ENCODE results near the gene INPP5D. TPM values are rescaled to one million over a fixed set of nuclear protein-coding genes. Genes with fewer than 3 reads are reported as not detected.
A peak's percentile ranks its signal among the peaks of the same experiment; 100 is the strongest.

INPP5D gene
- total and polyA plus RNA-seq, 5 donors from 2014 or later = 56.9 to 278 (median 69.9) TPM

DNA sequence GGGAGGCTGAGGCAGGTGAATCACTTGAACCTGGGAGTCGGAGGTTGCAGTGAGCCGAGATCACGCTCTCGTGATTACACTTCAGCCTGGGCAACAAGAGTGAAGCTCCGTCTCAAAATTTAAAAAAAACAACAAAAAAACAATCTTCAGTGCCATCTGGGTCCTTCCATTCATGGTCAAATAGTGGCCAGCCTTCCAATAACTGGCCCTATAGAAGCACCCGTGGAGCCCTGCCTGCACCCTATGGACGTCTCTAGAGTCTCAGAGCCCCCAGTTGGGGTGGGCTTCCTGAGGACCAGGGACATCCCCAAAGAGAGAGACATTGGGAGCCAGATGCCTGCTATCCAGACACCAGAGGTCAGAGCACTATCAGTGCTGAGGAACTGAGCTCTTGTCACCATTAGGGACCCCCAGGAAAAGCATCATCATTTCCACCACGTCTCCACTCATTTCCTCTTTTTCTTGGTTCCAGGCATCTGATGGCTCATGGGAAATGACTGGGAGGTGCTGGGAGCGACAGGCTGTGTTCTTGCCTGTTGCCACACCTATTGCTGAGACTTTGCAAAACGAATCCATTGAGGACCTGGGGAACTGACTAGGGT is 18.3 kb upstream of the INPP5D start:
- Histone ChIP-seq H3K27me3 (ENCODE audit: control insufficient read depth, insufficient read depth, low read length) (peaks cover 3% of the 10 kb centered on the region), H3K4me1 (ENCODE audit: control insufficient read depth, insufficient read depth, low read length, poor library complexity, severe bottlenecking) (no peaks in the 10 kb centered on the region), H3K4me3 (ENCODE audit: low read depth, low read length) (no peak overlapping the region), H3K9me3 (ENCODE audit: control insufficient read depth in 2 of 2, low read length in 2 of 2) (no peaks in the 10 kb centered on the region), H3K36me3 (ENCODE audit: control insufficient read depth, insufficient read depth, low read length) (no peaks in the 10 kb centered on the region), H3K27ac (ENCODE audit: insufficient read depth, low read length, poor library complexity, severe bottlenecking) (no peak overlapping the region)
- Mint-ChIP-seq H3K4me1 (no peaks in the 10 kb centered on the region), H3K27ac (no peak overlapping the region), H3K27me3 (peaks cover 14% of the 10 kb centered on the region), H3K4me3 (no peak overlapping the region), H3K36me3 (no peaks in the 10 kb centered on the region), H3K9me3 (no peaks in the 10 kb centered on the region)
- ATAC-seq (ENCODE audit: low read depth in 2 of 2) (no peak), DNase-seq (no peak)

GRCh38 chr2:233042549-233042948 is 17.6 kb upstream of the INPP5D start:
- H3K27ac ChIP-seq (ENCODE audit: insufficient read depth, low read length, poor library complexity, severe bottlenecking) = no peak overlapping the region
- H3K27ac Mint-ChIP-seq = no peak overlapping the region

DNA sequence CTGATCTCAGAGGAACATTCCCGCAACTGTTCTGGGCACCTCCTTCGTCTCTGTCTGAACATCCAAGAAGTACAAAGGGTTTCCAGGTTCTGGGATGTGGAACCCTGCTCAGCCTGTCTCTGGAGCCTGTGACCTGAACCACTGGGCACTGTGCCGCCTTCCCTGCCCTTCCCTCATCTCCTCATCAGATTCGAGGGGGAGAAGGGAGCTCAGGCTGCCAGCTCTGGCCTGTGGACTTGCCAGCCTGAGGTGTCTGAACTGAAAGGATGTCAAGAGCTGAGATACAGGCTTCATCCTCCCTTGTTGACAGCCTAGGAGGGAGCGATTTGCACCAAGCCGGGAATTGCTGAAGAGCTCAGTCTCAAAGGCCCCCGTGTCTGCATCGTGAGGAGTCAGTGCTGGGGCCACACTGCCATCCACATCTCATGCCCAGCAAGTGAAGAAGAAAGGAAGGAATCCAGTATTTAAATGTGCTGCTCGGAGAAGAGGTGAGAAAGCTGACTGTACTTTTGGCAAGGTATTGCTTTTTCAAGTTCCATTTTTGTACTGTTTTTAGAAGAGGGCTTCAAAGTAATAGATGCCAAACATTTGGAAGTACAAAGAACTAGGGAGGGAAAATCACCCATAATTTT is 15.1 kb upstream of the INPP5D start:
- DNase-seq (no peak), ATAC-seq (ENCODE audit: low read depth in 2 of 2) (no peak)
- no peaks in the 10 kb centered on the region for H3K36me3 ChIP-seq (ENCODE audit: control insufficient read depth, insufficient read depth, low read length)
- H3K27ac ChIP-seq (ENCODE audit: insufficient read depth, low read length, poor library complexity, severe bottlenecking) = no peak overlapping the region
- no peaks in the 10 kb centered on the region for H3K9me3 Mint-ChIP-seq
- H3K4me3 ChIP-seq (ENCODE audit: low read depth, low read length) = no peak overlapping the region
- H3K4me3 Mint-ChIP-seq = no peak overlapping the region
- H3K9me3 ChIP-seq (ENCODE audit: control insufficient read depth in 2 of 2, low read length in 2 of 2) = no peaks in the 10 kb centered on the region
- H3K27me3 ChIP-seq (ENCODE audit: control insufficient read depth, insufficient read depth, low read length) = peaks cover 3% of the 10 kb centered on the region
- H3K4me1 ChIP-seq (ENCODE audit: control insufficient read depth, insufficient read depth, low read length, poor library complexity, severe bottlenecking) = no peaks in the 10 kb centered on the region
- no peaks in the 10 kb centered on the region for H3K36me3 Mint-ChIP-seq
- H3K27ac Mint-ChIP-seq = no peak overlapping the region
- peaks cover 0 to 5% (median 2%) of the 10 kb centered on the region in 4 donors for H3K4me1 Mint-ChIP-seq
- H3K27me3 Mint-ChIP-seq = peaks cover 19% of the 10 kb centered on the region

More at GRCh38 chr2:233042549-233042948, 17.6 kb upstream of the INPP5D start:
- no peak overlapping the region for H3K4me3 Mint-ChIP-seq
- DNase-seq = no peak
- no peaks in the 10 kb centered on the region for H3K36me3 Mint-ChIP-seq
- no peaks in the 10 kb centered on the region for H3K4me1 Mint-ChIP-seq
- no peak for ATAC-seq (ENCODE audit: low read depth in 2 of 2)
- no peaks in the 10 kb centered on the region for H3K9me3 Mint-ChIP-seq
- H3K36me3 ChIP-seq (ENCODE audit: control insufficient read depth, insufficient read depth, low read length) = no peaks in the 10 kb centered on the region
- H3K27me3 ChIP-seq (ENCODE audit: control insufficient read depth, insufficient read depth, low read length) = peaks cover 3% of the 10 kb centered on the region
- H3K27me3 Mint-ChIP-seq = peaks cover 15% of the 10 kb centered on the region
- H3K4me1 ChIP-seq (ENCODE audit: control insufficient read depth, insufficient read depth, low read length, poor library complexity, severe bottlenecking) = no peaks in the 10 kb centered on the region
- no peaks in the 10 kb centered on the region for H3K9me3 ChIP-seq (ENCODE audit: control insufficient read depth in 2 of 2, low read length in 2 of 2)
- no peak overlapping the region for H3K4me3 ChIP-seq (ENCODE audit: low read depth, low read length)

DNA sequence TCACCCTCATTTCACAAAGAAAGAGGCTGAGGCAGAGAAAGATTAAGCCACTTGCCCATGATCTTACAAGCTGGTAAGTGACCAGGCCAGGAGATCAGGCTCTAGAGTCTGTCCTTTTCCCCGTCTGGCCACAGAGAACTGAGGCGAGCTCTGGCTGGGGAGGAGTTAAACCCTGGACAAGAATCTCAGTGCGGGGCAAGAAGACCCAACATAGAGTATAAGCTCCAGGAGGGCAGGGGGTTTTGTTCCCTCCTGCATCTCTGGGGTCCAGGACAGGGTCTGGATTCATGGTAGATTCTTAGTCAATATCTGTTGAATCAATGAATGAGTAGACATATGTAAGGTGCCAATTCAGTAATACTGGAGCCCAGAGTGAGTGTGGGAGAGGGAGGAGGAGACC is 12.9 kb upstream of the INPP5D start:
- no peak overlapping the region for H3K4me3 ChIP-seq (ENCODE audit: low read depth, low read length)
- peaks cover under 1% of the 10 kb centered on the region for H3K27me3 ChIP-seq (ENCODE audit: control insufficient read depth, insufficient read depth, low read length)
- no peaks in the 10 kb centered on the region for H3K9me3 ChIP-seq (ENCODE audit: control insufficient read depth in 2 of 2, low read length in 2 of 2)
- H3K36me3 Mint-ChIP-seq = no peaks in the 10 kb centered on the region
- H3K27ac ChIP-seq (ENCODE audit: insufficient read depth, low read length, poor library complexity, severe bottlenecking) = no peak overlapping the region
- ATAC-seq (ENCODE audit: low read depth in 2 of 2) = no peak
- peak overlapping the region in 1 of 4 donors; percentile 11 for H3K4me3 Mint-ChIP-seq
- no peaks in the 10 kb centered on the region for H3K36me3 ChIP-seq (ENCODE audit: control insufficient read depth, insufficient read depth, low read length)
- H3K9me3 Mint-ChIP-seq = no peaks in the 10 kb centered on the region
- H3K4me1 Mint-ChIP-seq = peaks cover 0 to 5% (median 2%) of the 10 kb centered on the region in 4 donors
- no peak overlapping the region for H3K27ac Mint-ChIP-seq
- H3K4me1 ChIP-seq (ENCODE audit: control insufficient read depth, insufficient read depth, low read length, poor library complexity, severe bottlenecking) = no peaks in the 10 kb centered on the region
- DNase-seq = no peak
- peaks cover 20% of the 10 kb centered on the region for H3K27me3 Mint-ChIP-seq

DNA sequence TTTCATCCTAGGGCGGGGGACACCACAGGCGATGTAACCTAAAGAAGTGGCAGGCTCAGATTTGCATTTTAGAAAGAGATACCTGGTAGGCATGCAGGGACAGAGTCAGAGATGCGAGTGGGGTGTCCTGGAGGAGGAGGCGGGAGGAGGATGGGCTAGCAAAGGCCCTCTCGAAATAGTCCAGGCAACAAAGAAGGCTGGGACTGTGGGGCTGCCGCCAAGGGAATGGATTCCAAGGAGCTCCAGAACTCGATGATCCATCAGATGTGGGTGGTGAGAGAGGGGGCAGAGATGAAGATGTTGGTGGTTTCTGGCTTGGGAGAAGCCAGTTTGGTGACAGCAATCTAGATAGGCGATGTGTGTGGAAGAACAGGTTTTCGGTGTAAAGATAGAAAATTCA is 12.5 kb upstream of the INPP5D start:
- H3K27me3 ChIP-seq (ENCODE audit: control insufficient read depth, insufficient read depth, low read length) = no peaks in the 10 kb centered on the region
- H3K4me1 ChIP-seq (ENCODE audit: control insufficient read depth, insufficient read depth, low read length, poor library complexity, severe bottlenecking) = no peaks in the 10 kb centered on the region
- DNase-seq (no peak), ATAC-seq (ENCODE audit: low read depth in 2 of 2) (no peak)
- H3K4me3 ChIP-seq (ENCODE audit: low read depth, low read length) = no peak overlapping the region
- peak overlapping the region in 1 of 3 donors; percentile 2 for H3K27ac Mint-ChIP-seq
- no peaks in the 10 kb centered on the region for H3K9me3 ChIP-seq (ENCODE audit: control insufficient read depth in 2 of 2, low read length in 2 of 2)
- H3K4me3 Mint-ChIP-seq = no peak overlapping the region
- no peaks in the 10 kb centered on the region for H3K9me3 Mint-ChIP-seq
- H3K27ac ChIP-seq (ENCODE audit: insufficient read depth, low read length, poor library complexity, severe bottlenecking) = no peak overlapping the region
- no peaks in the 10 kb centered on the region for H3K36me3 ChIP-seq (ENCODE audit: control insufficient read depth, insufficient read depth, low read length)
- no peaks in the 10 kb centered on the region for H3K36me3 Mint-ChIP-seq
- peaks cover 20% of the 10 kb centered on the region for H3K27me3 Mint-ChIP-seq
- H3K4me1 Mint-ChIP-seq = peaks cover 0 to 5% (median 2%) of the 10 kb centered on the region in 4 donors

DNA sequence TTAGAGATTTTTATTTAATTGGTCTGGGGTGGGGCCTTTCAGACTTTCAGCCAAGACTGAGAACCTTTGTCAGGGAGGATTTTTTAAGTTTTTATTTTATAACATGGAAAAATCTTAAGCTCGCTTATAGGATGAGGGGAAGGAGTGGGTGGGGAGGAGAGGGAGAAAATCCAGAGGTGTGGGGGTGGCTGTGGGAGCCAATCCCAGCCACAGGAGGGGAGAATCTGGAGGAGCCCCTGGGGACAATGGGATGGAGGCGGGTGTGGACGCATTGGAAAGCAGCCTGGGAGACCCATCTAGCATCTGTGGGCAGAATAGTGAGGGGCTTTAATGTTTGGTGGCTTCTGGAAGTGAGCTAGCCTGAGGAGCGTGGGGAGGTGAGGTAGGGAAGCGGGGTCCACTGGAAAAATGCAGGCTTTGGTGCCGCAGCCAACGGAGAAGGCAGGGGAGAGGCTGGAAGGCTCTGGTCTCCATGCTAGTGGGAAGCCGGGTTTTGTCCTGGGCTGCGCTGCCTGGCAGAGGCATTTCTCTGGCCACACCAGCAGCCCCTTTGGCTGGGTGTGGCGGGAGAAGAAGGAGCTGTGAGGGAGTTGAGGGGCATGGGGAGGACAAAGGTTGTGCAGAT is 11.5 kb upstream of the INPP5D start:
- H3K27me3 Mint-ChIP-seq = peaks cover 21% of the 10 kb centered on the region
- H3K4me1 Mint-ChIP-seq = peaks cover 0 to 6% (median 2%) of the 10 kb centered on the region in 4 donors
- H3K27ac Mint-ChIP-seq = peak overlapping the region in 1 of 3 donors; percentile 20
- Histone ChIP-seq H3K27ac (ENCODE audit: insufficient read depth, low read length, poor library complexity, severe bottlenecking) (no peak overlapping the region), H3K27me3 (ENCODE audit: control insufficient read depth, insufficient read depth, low read length) (no peaks in the 10 kb centered on the region), H3K4me3 (ENCODE audit: low read depth, low read length) (no peak overlapping the region), H3K36me3 (ENCODE audit: control insufficient read depth, insufficient read depth, low read length) (no peaks in the 10 kb centered on the region), H3K4me1 (ENCODE audit: control insufficient read depth, insufficient read depth, low read length, poor library complexity, severe bottlenecking) (no peaks in the 10 kb centered on the region), H3K9me3 (ENCODE audit: control insufficient read depth in 2 of 2, low read length in 2 of 2) (no peaks in the 10 kb centered on the region)
- DNase-seq (no peak), ATAC-seq (ENCODE audit: low read depth in 2 of 2) (no peak)
- H3K9me3 Mint-ChIP-seq = no peaks in the 10 kb centered on the region
- no peak overlapping the region for H3K4me3 Mint-ChIP-seq
- no peaks in the 10 kb centered on the region for H3K36me3 Mint-ChIP-seq

GRCh38 chr2:233049194-233049761 is 10.9 kb upstream of the INPP5D start:
- ATAC-seq (ENCODE audit: low read depth in 2 of 2) = no peak
- Histone ChIP-seq H3K27ac (ENCODE audit: insufficient read depth, low read length, poor library complexity, severe bottlenecking) (no peak overlapping the region), H3K4me3 (ENCODE audit: low read depth, low read length) (no peak overlapping the region), H3K27me3 (ENCODE audit: control insufficient read depth, insufficient read depth, low read length) (no peaks in the 10 kb centered on the region), H3K4me1 (ENCODE audit: control insufficient read depth, insufficient read depth, low read length, poor library complexity, severe bottlenecking) (peaks cover 6% of the 10 kb centered on the region), H3K36me3 (ENCODE audit: control insufficient read depth, insufficient read depth, low read length) (no peaks in the 10 kb centered on the region), H3K9me3 (ENCODE audit: control insufficient read depth in 2 of 2, low read length in 2 of 2) (no peaks in the 10 kb centered on the region)
- Mint-ChIP-seq H3K4me1 (peaks cover 0 to 12% (median 6%) of the 10 kb centered on the region in 4 donors), H3K9me3 (no peaks in the 10 kb centered on the region), H3K27ac (no peak overlapping the region), H3K27me3 (peaks cover 26% of the 10 kb centered on the region), H3K36me3 (no peaks in the 10 kb centered on the region), H3K4me3 (no peak overlapping the region)
- DNase-seq = peak in 1 of 3 donors; percentile 26
